WERI-Rb-1 (cell line): ENCODE data around the gene FKBP15.
"Not testable (repeated sequence)": the region's sequence is repeated elsewhere in the genome, so short reads cannot be mapped to it uniquely, and the experiment has no call there.

Experiments
- DNase-seq: peaks from one replicate; pipeline ENCODE4 v3.0.0-alpha.2; 2020
- H3K27ac ChIP-seq: fragments of 250-450 bp; sonication (Bioruptor Pico); 2 replicates; pipeline ENCODE4 v1.5.1; 2020; ENCODE audit warnings: mild to moderate bottlenecking, moderate library complexity
- H3K27me3 ChIP-seq: fragments of 250-450 bp; sonication (Bioruptor Pico); 2 replicates; pipeline ENCODE4 v1.5.1; 2021; ENCODE audit warnings: mild to moderate bottlenecking, low read depth, moderate library complexity; ENCODE audit not compliant: insufficient read depth, severe bottlenecking
- H3K36me3 ChIP-seq: fragments of 250-450 bp; sonication (Bioruptor Pico); 2 replicates; pipeline ENCODE4 v1.5.1; 2020; ENCODE audit warnings: mild to moderate bottlenecking, moderate library complexity
- H3K4me3 ChIP-seq: 2 replicates; pipeline ENCODE4 v1.5.1; 2011; ENCODE audit warnings: low read depth, mild to moderate bottlenecking, control low read depth, low read length
- H3K9me3 ChIP-seq: fragments of 250-450 bp; sonication (Bioruptor Pico); 2 replicates; pipeline ENCODE4 v1.5.1; 2021; ENCODE audit warnings: mild to moderate bottlenecking, moderate library complexity; ENCODE audit not compliant: severe bottlenecking
- CTCF ChIP-seq: IDR thresholded peaks from 2 replicates; pipeline ENCODE4 v1.5.1; 2011; ENCODE audit warnings: low read depth, mild to moderate bottlenecking, control low read depth, inconsistent platforms, low read length

The FKBP15 gene

GRCh38 chr9:113143432-113144227 is 77.4 kb downstream of the FKBP15 start:
- Histone ChIP-seq H3K36me3 (no peaks in the 10 kb centered on the region), H3K4me3 (no peak overlapping the region), H3K9me3 (peaks cover 25% of the 10 kb centered on the region), H3K27ac (no peak overlapping the region), H3K27me3 (no peaks in the 10 kb centered on the region)
- no peak for DNase-seq
- no peak for TF ChIP-seq CTCF

DNA sequence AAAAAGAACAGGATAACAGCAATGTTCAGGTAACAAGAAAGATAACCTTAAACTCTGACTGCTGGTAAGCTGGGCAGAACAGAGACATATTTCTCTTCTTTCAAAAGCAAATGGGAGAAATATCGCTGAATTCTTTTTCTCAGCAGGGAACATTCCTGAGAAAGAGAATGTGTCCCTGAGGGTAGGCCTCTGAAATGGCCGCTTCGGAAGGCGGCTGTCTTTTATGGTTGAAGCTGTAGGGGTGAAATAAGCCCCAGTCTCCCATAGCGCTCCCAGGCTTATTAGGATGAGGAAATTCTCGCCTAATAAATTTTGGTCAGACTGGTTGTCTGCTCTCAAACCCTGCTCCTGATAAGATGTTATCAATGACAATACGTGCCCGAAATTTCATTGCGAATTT is 80.2 kb downstream of the FKBP15 start:
- not testable (repeated sequence) for DNase-seq, H3K27me3 ChIP-seq, H3K36me3 ChIP-seq, H3K4me3 ChIP-seq, H3K27ac ChIP-seq
- peaks cover 25% of the 10 kb centered on the region for H3K9me3 ChIP-seq

GRCh38 chr9:113139953-113140352 is 81.1 kb downstream of the FKBP15 start:
- no peak for TF ChIP-seq CTCF
- Histone ChIP-seq H3K27ac (no peak overlapping the region), H3K9me3 (peaks cover 25% of the 10 kb centered on the region), H3K36me3 (no peaks in the 10 kb centered on the region), H3K4me3 (no peak overlapping the region), H3K27me3 (no peaks in the 10 kb centered on the region)
- DNase-seq, result no peak

- H3K27me3 ChIP-seq, result no peaks in the 10 kb centered on the region
- H3K9me3 ChIP-seq, result peaks cover 25% of the 10 kb centered on the region
- no peaks in the 10 kb centered on the region for H3K36me3 ChIP-seq
- no peak for TF ChIP-seq CTCF
- DNase-seq, result no peak
- H3K4me3 ChIP-seq, result no peak overlapping the region
- H3K27ac ChIP-seq, result no peak overlapping the region
These were observed 81.8 kb downstream of the FKBP15 start for GRCh38 chr9:113139225-113139829.

GRCh38 chr9:113138760-113139159 is 82.3 kb downstream of the FKBP15 start:
- Histone ChIP-seq H3K27ac (no peak overlapping the region), H3K4me3 (no peak overlapping the region), H3K9me3 (peaks cover 25% of the 10 kb centered on the region), H3K36me3 (no peaks in the 10 kb centered on the region), H3K27me3 (no peaks in the 10 kb centered on the region)
- DNase-seq, result no peak
- TF ChIP-seq CTCF, result no peak

- no peak for TF ChIP-seq CTCF
- Histone ChIP-seq H3K27ac (no peak overlapping the region), H3K9me3 (peaks cover 25% of the 10 kb centered on the region), H3K27me3 (no peaks in the 10 kb centered on the region), H3K36me3 (no peaks in the 10 kb centered on the region), H3K4me3 (no peak overlapping the region)
- DNase-seq, result no peak
These were observed 83.6 kb downstream of the FKBP15 start for GRCh38 chr9:113137196-113138168.
